GM15510 (cell line): ENCODE data around the gene TMEM26.

Source experiments
- POLR2A ChIP-seq: IDR thresholded peaks from 3 replicates; pipeline ENCODE4 v1.6.1; 2011; ENCODE audit warnings: borderline replicate concordance; ENCODE audit not compliant: insufficient read length; ENCODE audit errors: extremely low read depth

The TMEM26 gene

GRCh38 chr10:61452655-61453641 lies at the start of gene TMEM26:
TMEM26 (minus strand) TSS chr10:61453381; CDS start chr10:61453081, 300 bp downstream.
- no peak for TF ChIP-seq POLR2A

GRCh38 chr10:61500460-61500859 lies 47.3 kb upstream of the TMEM26 start:
- TF ChIP-seq POLR2A: no peak

DNA sequence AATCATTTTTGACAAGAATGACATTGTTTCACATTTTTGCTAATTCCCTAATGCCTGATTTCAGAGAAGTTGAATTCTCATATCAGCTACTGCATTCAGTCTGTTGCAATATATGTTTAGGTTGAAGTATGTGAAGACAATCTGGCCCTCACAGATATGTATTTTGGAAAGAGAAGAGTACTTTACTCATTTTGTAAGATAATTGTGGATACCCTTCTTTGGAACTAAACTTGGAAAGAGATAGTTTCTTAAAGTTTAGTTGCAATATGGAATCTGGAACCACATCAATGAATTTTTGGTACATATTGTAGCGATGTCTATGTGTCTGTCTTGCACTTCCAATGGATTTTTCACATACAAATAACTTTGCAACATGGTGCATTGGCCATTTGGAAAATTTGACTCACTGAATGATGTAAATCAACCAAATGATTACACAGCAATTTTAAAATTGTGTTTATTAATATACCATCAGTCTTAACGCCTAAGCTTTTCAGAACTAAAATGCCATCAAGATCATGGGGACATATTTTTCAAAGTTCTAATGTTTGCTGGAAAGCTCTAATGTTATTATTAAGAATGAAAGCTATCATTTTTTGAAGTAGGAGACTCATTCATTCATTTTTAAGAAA lies 39.3 kb upstream of the TMEM26 start:
- TF ChIP-seq POLR2A: no peak

- no peak for TF ChIP-seq POLR2A
Measured at GRCh38 chr10:61487506-61487905, 34.3 kb upstream of the TMEM26 start.

DNA sequence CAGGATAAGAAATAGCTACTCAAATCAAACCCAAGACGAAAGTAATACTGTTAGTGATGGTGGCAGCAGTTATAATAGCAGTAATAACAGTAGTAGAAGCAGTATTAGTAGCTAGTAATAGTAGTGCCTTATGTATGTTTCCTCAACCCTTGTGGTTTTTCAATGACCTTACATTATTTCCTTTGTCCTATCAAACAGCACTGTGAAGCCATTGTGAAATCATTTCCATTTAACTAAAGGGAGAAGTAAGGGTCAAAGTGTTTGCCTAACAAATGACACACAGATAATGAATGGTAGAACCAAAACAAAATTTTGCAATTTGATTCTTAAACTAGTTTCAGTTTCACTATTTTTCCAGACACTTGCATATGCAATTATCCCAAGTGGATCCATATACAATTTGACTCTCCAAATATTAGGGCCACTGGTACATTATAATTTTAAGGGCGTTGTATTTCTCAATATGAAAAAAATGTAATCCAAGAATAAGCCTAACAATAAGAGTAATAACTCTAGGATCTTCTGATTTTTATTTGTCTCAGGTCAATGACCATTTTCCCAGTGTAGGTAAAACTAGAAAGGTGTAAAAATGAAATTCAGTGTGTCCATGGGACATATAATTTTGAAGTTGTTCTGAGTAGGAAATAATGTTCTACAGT lies 33.7 kb upstream of the TMEM26 start:
- no peak for TF ChIP-seq POLR2A

- no peak for TF ChIP-seq POLR2A
Measured at GRCh38 chr10:61486251-61486650, 33.1 kb upstream of the TMEM26 start.

GRCh38 chr10:61481597-61481996 lies 28.4 kb upstream of the TMEM26 start:
- no peak for TF ChIP-seq POLR2A

DNA sequence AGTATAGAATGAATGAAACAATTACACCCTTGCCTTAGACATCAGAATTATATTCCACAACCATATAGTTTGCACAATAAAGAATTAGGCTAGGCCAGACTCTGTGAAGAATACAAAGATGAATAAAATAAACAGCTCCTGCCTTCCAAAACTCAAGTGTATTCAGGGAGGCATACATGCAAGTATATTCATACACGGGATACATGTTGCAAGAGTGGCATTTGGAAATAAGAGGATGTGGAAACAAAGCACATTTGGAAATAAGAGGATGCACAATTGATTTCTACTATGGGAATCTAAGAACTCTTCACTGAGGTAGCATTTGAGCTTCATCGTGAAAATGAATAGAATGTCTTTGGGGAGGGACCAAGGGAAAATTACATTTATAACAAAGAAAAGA lies 27.0 kb upstream of the TMEM26 start:
- TF ChIP-seq POLR2A: no peak

DNA sequence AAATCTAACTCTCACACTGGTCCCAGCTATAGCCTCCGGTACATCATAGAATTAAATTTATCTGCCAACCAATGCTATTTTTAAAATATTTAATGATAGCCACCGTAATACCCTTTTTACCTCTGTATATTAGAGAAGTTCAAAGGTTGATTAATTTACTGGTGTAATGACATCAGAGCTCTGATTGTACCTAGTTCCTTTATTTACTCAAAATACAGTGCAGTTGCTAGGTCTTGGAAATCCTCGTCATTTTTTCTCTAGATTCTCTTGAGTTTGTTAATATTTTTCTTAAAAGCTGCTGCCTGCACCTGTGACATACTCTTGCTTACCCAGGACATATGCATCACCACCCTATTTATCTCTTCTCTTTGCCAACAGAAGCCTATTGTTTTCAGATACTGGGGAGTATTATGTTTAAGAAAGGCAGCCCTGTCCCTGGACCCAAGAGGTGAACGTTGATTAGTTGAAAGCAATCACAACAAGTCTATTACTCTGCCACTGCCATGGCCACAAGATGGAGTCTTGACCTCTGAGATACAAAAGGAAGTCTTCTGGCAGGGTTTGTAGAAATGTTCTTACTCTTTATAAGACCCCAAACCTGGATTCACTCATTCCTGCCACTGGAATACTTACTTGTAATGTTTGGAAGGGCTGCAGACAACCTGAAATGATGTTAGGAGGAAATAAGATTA lies 25.6 kb upstream of the TMEM26 start:
- no peak for TF ChIP-seq POLR2A

- TF ChIP-seq POLR2A: no peak
Measured at GRCh38 chr10:61477451-61477850, 24.3 kb upstream of the TMEM26 start.

GRCh38 chr10:61476529-61476928 lies 23.3 kb upstream of the TMEM26 start:
- TF ChIP-seq POLR2A: no peak

GRCh38 chr10:61475449-61475873 lies 22.3 kb upstream of the TMEM26 start:
- TF ChIP-seq POLR2A: no peak

- no peak for TF ChIP-seq POLR2A
Measured at GRCh38 chr10:61472090-61472674, 19.0 kb upstream of the TMEM26 start.

- no peak for TF ChIP-seq POLR2A
Measured at GRCh38 chr10:61471491-61471890, 18.3 kb upstream of the TMEM26 start.
